Measurements from ENCODE around the gene SAFB.

The SAFB gene

GRCh38 chr19:5624741-5625278 is 1.9 kb downstream of the SAFB start:
- DNase-seq (ENCODE audit: low read depth in 2 of 3, low spot score in 2 of 3), result no peak

- no peak for DNase-seq (ENCODE audit: low read depth in 2 of 3, low spot score in 2 of 3)
Measured at GRCh38 chr19:5625641-5626040, 2.8 kb downstream of the SAFB start.

- DNase-seq (ENCODE audit: low read depth in 2 of 3, low spot score in 2 of 3), result no peak
Measured at GRCh38 chr19:5627395-5627904, 4.6 kb downstream of the SAFB start.

GRCh38 chr19:5628461-5628860 is 5.6 kb downstream of the SAFB start:
- DNase-seq (ENCODE audit: low read depth in 2 of 3, low spot score in 2 of 3), result no peak

GRCh38 chr19:5628919-5629481 is 6.1 kb downstream of the SAFB start:
- DNase-seq (ENCODE audit: low read depth in 2 of 3, low spot score in 2 of 3), result no peak

- DNase-seq (ENCODE audit: low read depth in 2 of 3, low spot score in 2 of 3), result no peak
Measured at GRCh38 chr19:5631567-5632240, 8.8 kb downstream of the SAFB start.

GRCh38 chr19:5632241-5632612 is 9.3 kb downstream of the SAFB start:
- DNase-seq (ENCODE audit: low read depth in 2 of 3, low spot score in 2 of 3), result no peak

- DNase-seq (ENCODE audit: low read depth in 2 of 3, low spot score in 2 of 3), result no peak
Measured at GRCh38 chr19:5632657-5633056, 9.8 kb downstream of the SAFB start.

GRCh38 chr19:5635427-5635826 is 12.5 kb downstream of the SAFB start:
- DNase-seq (ENCODE audit: low read depth in 2 of 3, low spot score in 2 of 3), result no peak

GRCh38 chr19:5637971-5638370 is 15.1 kb downstream of the SAFB start:
- no peak for DNase-seq (ENCODE audit: low read depth in 2 of 3, low spot score in 2 of 3)

GRCh38 chr19:5641171-5641570 is 18.3 kb downstream of the SAFB start:
- DNase-seq (ENCODE audit: low read depth in 2 of 3, low spot score in 2 of 3), result no peak

- no peak for DNase-seq (ENCODE audit: low read depth in 2 of 3, low spot score in 2 of 3)
Measured at GRCh38 chr19:5642204-5642603, 19.3 kb downstream of the SAFB start.

- no peak for DNase-seq (ENCODE audit: low read depth in 2 of 3, low spot score in 2 of 3)
Measured at GRCh38 chr19:5643060-5643459, 20.2 kb downstream of the SAFB start.

- DNase-seq (ENCODE audit: low read depth in 2 of 3, low spot score in 2 of 3), result no peak
Measured at GRCh38 chr19:5644037-5644436, 21.2 kb downstream of the SAFB start.

GRCh38 chr19:5645409-5645808 is 22.5 kb downstream of the SAFB start:
- DNase-seq (ENCODE audit: low read depth in 2 of 3, low spot score in 2 of 3), result no peak

GRCh38 chr19:5646703-5647102 is 23.8 kb downstream of the SAFB start:
- no peak for DNase-seq (ENCODE audit: low read depth in 2 of 3, low spot score in 2 of 3)

GRCh38 chr19:5648464-5648863 is 25.6 kb downstream of the SAFB start:
- DNase-seq (ENCODE audit: low read depth in 2 of 3, low spot score in 2 of 3), result no peak

GRCh38 chr19:5651361-5651760 is 28.5 kb downstream of the SAFB start:
- no peak for DNase-seq (ENCODE audit: low read depth in 2 of 3, low spot score in 2 of 3)

GRCh38 chr19:5652261-5652660 is 29.4 kb downstream of the SAFB start:
- no peak for DNase-seq (ENCODE audit: low read depth in 2 of 3, low spot score in 2 of 3)

- no peak for DNase-seq (ENCODE audit: low read depth in 2 of 3, low spot score in 2 of 3)
Measured at GRCh38 chr19:5654931-5655330, 32.0 kb downstream of the SAFB start.

GRCh38 chr19:5655412-5655811 is 32.5 kb downstream of the SAFB start:
- DNase-seq (ENCODE audit: low read depth in 2 of 3, low spot score in 2 of 3), result no peak

- no peak for DNase-seq (ENCODE audit: low read depth in 2 of 3, low spot score in 2 of 3)
Measured at GRCh38 chr19:5661483-5661882, 38.6 kb downstream of the SAFB start.

- no peak for DNase-seq (ENCODE audit: low read depth in 2 of 3, low spot score in 2 of 3)
Measured at GRCh38 chr19:5663904-5664303, 41.0 kb downstream of the SAFB start.
